Measurements from ENCODE around the gene HCN4. TPM values are rescaled to one million over a fixed set of nuclear protein-coding genes. Genes with fewer than 3 reads are reported as not detected.

Gene HCN4
- polyA plus RNA-seq, 1 donor from 2014 or later = 4.0 TPM

GRCh38 chr15:73338058-73338457 lies 30.7 kb downstream of the HCN4 start:
- H3K9me3 ChIP-seq (ENCODE audit: low read length) = no peaks in the 10 kb centered on the region
- H3K9me2 ChIP-seq (ENCODE audit: insufficient read depth, low read length) = no peaks in the 10 kb centered on the region
- H4K20me1 ChIP-seq (ENCODE audit: insufficient read depth) = no peaks in the 10 kb centered on the region
- no peaks in the 10 kb centered on the region for H3K27me3 ChIP-seq (ENCODE audit: insufficient read depth, low read depth, low read length)
- no peak overlapping the region for H3K4me3 ChIP-seq (ENCODE audit: low read length)
- no peaks in the 10 kb centered on the region for H3F3A ChIP-seq (ENCODE audit: insufficient read depth, low read length, poor library complexity, severe bottlenecking)
- no peaks in the 10 kb centered on the region for H3K79me2 ChIP-seq (replicated peaks; ENCODE audit: insufficient read depth, low read length)
- no peak overlapping the region for H2AFZ ChIP-seq (ENCODE audit: low read depth, low read length)
- no peak overlapping the region for H3K27ac ChIP-seq (ENCODE audit: low read length)
- no peak overlapping the region for H3K4me2 ChIP-seq (ENCODE audit: low read length)
- H3K36me3 ChIP-seq (ENCODE audit: insufficient read depth, low read length) = peaks cover 1% of the 10 kb centered on the region
- H3K9ac ChIP-seq (ENCODE audit: low read length) = no peak overlapping the region
- no peak for TF ChIP-seq RAD21 (conservative IDR thresholded peaks at IDR 0.05)

GRCh38 chr15:73337187-73337586 lies 31.6 kb downstream of the HCN4 start:
- no peak overlapping the region for H3K9ac ChIP-seq (ENCODE audit: low read length)
- H3K4me2 ChIP-seq (ENCODE audit: low read length) = no peak overlapping the region
- H3F3A ChIP-seq (ENCODE audit: insufficient read depth, low read length, poor library complexity, severe bottlenecking) = no peaks in the 10 kb centered on the region
- no peaks in the 10 kb centered on the region for H3K9me3 ChIP-seq (ENCODE audit: low read length)
- H4K20me1 ChIP-seq (ENCODE audit: insufficient read depth) = no peaks in the 10 kb centered on the region
- no peak overlapping the region for H3K4me3 ChIP-seq (ENCODE audit: low read length)
- no peaks in the 10 kb centered on the region for H3K79me2 ChIP-seq (replicated peaks; ENCODE audit: insufficient read depth, low read length)
- TF ChIP-seq TAF1 (IDR thresholded peaks at IDR 0.05; ENCODE audit: low read depth) (no peak), SMC3 (conservative IDR thresholded peaks at IDR 0.05; ENCODE audit: poor library complexity) (no peak), EP300 (conservative IDR thresholded peaks at IDR 0.05; ENCODE audit: poor library complexity, severe bottlenecking) (no peak), CTCF (IDR thresholded peaks at IDR 0.05; ENCODE audit: poor library complexity, severe bottlenecking) (no peak), RAD21 (conservative IDR thresholded peaks at IDR 0.05) (no peak), REST (IDR thresholded peaks at IDR 0.05; ENCODE audit: borderline replicate concordance) (no peak), POLR2AphosphoS5 (IDR thresholded peaks at IDR 0.05) (no peak), MXI1 (conservative IDR thresholded peaks at IDR 0.05; ENCODE audit: poor library complexity, severe bottlenecking) (no peak), EZH2 (IDR thresholded peaks at IDR 0.05; ENCODE audit: borderline replicate concordance, insufficient read depth, low read length, poor library complexity, severe bottlenecking) (no peak)
- H3K36me3 ChIP-seq (ENCODE audit: insufficient read depth, low read length) = no peaks in the 10 kb centered on the region
- no peaks in the 10 kb centered on the region for H3K27me3 ChIP-seq (ENCODE audit: insufficient read depth, low read depth, low read length)
- H3K9me2 ChIP-seq (ENCODE audit: insufficient read depth, low read length) = no peaks in the 10 kb centered on the region
- H3K27ac ChIP-seq (ENCODE audit: low read length) = no peak overlapping the region
- H2AFZ ChIP-seq (ENCODE audit: low read depth, low read length) = no peak overlapping the region

GRCh38 chr15:73336756-73337155 lies 32.0 kb downstream of the HCN4 start:
- no peaks in the 10 kb centered on the region for H4K20me1 ChIP-seq (ENCODE audit: insufficient read depth)
- no peak overlapping the region for H3K27ac ChIP-seq (ENCODE audit: low read length)
- no peaks in the 10 kb centered on the region for H3K9me3 ChIP-seq (ENCODE audit: low read length)
- no peaks in the 10 kb centered on the region for H3K27me3 ChIP-seq (ENCODE audit: insufficient read depth, low read depth, low read length)
- no peaks in the 10 kb centered on the region for H3K9me2 ChIP-seq (ENCODE audit: insufficient read depth, low read length)
- no peak overlapping the region for H3K9ac ChIP-seq (ENCODE audit: low read length)
- H3K36me3 ChIP-seq (ENCODE audit: insufficient read depth, low read length) = no peaks in the 10 kb centered on the region
- no peak overlapping the region for H3K4me3 ChIP-seq (ENCODE audit: low read length)
- no peak overlapping the region for H2AFZ ChIP-seq (ENCODE audit: low read depth, low read length)
- no peak overlapping the region for H3K4me2 ChIP-seq (ENCODE audit: low read length)
- no peaks in the 10 kb centered on the region for H3K79me2 ChIP-seq (replicated peaks; ENCODE audit: insufficient read depth, low read length)
- TF ChIP-seq SMC3 (conservative IDR thresholded peaks at IDR 0.05; ENCODE audit: poor library complexity) = no peak
- no peak for TF ChIP-seq CTCF (IDR thresholded peaks at IDR 0.05; ENCODE audit: poor library complexity, severe bottlenecking)
- TF ChIP-seq REST (IDR thresholded peaks at IDR 0.05; ENCODE audit: borderline replicate concordance) = no peak
- TF ChIP-seq POLR2AphosphoS5 (IDR thresholded peaks at IDR 0.05) = no peak
- no peak for TF ChIP-seq MXI1 (conservative IDR thresholded peaks at IDR 0.05; ENCODE audit: poor library complexity, severe bottlenecking)
- no peak for TF ChIP-seq EP300 (conservative IDR thresholded peaks at IDR 0.05; ENCODE audit: poor library complexity, severe bottlenecking)
- TF ChIP-seq TAF1 (IDR thresholded peaks at IDR 0.05; ENCODE audit: low read depth) = no peak
- no peak for TF ChIP-seq RAD21 (conservative IDR thresholded peaks at IDR 0.05)
- TF ChIP-seq EZH2 (IDR thresholded peaks at IDR 0.05; ENCODE audit: borderline replicate concordance, insufficient read depth, low read length, poor library complexity, severe bottlenecking) = no peak
- no peaks in the 10 kb centered on the region for H3F3A ChIP-seq (ENCODE audit: insufficient read depth, low read length, poor library complexity, severe bottlenecking)

Measured in neural cell (in vitro differentiated cells).